Fibroblast of lung (primary cell): ENCODE data around the gene SH3BP2. TPM values are rescaled to one million over a fixed set of nuclear protein-coding genes. Genes with fewer than 3 reads are reported as not detected.

Source experiments
- DNase-seq, 2 donors: peaks; one replicate each; pipeline versions ENCODE4 v3.0.0 to v3.0.0-alpha.2; 2010; ENCODE audit warnings: low read depth in 2 of 2
- H2AFZ ChIP-seq: 2 replicates; pipeline ENCODE4 v1.5.1; 2012; ENCODE audit warnings: low read length, control low read depth, inconsistent platforms
- H3K27ac ChIP-seq: 2 replicates; pipeline ENCODE4 v1.5.1; 2011; ENCODE audit warnings: low read length, control low read depth; ENCODE audit not compliant: insufficient read depth
- H3K27me3 ChIP-seq: 2 replicates; pipeline ENCODE4 v1.5.1; 2011; ENCODE audit warnings: mild to moderate bottlenecking, low read length; ENCODE audit not compliant: control insufficient read depth, insufficient read depth
- H3K36me3 ChIP-seq: 2 replicates; pipeline ENCODE4 v1.5.1; 2011; ENCODE audit warnings: low read length; ENCODE audit not compliant: control insufficient read depth, insufficient read depth
- H3K4me1 ChIP-seq: 2 replicates; pipeline ENCODE4 v1.5.1; 2011; ENCODE audit warnings: low read length; ENCODE audit not compliant: control insufficient read depth, insufficient read depth; ENCODE audit errors: extremely low read depth
- H3K4me2 ChIP-seq: 2 replicates; pipeline ENCODE4 v1.5.1; 2011; ENCODE audit warnings: low read length, control low read depth; ENCODE audit not compliant: insufficient read depth; ENCODE audit errors: extremely low read depth
- H3K4me3 ChIP-seq, 4 experiments: fragments of 200-600 bp in 1 of 4; sonication (generic) in 1 of 4; replicated peaks in 1 of 4; 2 replicates each; pipeline ENCODE4 v1.5.1; 2011 to 2016; ENCODE audit warnings: low read length in 4 of 4, low read depth in 3 of 4, mild to moderate bottlenecking in 3 of 4, control low read depth in 2 of 4, inconsistent platforms in 1 of 4, mixed read lengths in 1 of 4; ENCODE audit not compliant: insufficient read depth in 1 of 4; ENCODE audit errors: control extremely low read depth in 1 of 4
- H3K79me2 ChIP-seq: 2 replicates; pipeline ENCODE4 v1.5.1; 2012; ENCODE audit warnings: mild to moderate bottlenecking, low read length, inconsistent platforms; ENCODE audit not compliant: control insufficient read depth, insufficient read depth
- H3K9ac ChIP-seq: 2 replicates; pipeline ENCODE4 v1.5.1; 2011; ENCODE audit warnings: mild to moderate bottlenecking, low read length, control low read depth; ENCODE audit not compliant: insufficient read depth
- H3K9me3 ChIP-seq: 2 replicates; pipeline ENCODE4 v1.5.1; 2012; ENCODE audit warnings: low read depth, low read length; ENCODE audit not compliant: control insufficient read depth, insufficient read depth
- H4K20me1 ChIP-seq: 2 replicates; pipeline ENCODE4 v1.5.1; 2011; ENCODE audit warnings: low read length; ENCODE audit not compliant: control insufficient read depth, insufficient read depth; ENCODE audit errors: extremely low read depth
- EZH2 ChIP-seq: IDR thresholded peaks from 2 replicates; pipeline ENCODE4 v1.5.1; 2012; ENCODE audit warnings: low read length, control low read depth, mild to moderate bottlenecking; ENCODE audit errors: missing control alignments
- polyA plus RNA-seq, 2 donors: library from polyadenylated mRNA; depleted of rRNA in 1 of 2; stranded (reverse) in 1 of 2; unstranded in 1 of 2; fragments of >200 nt; gene quantifications; 2 replicates each; pipeline ENCODE4 v1.2.1, GENCODE V29; 2011 to 2012; ENCODE audit warnings: missing spikeins in 1 of 2
- total RNA-seq: library from RNA; depleted of rRNA; stranded (reverse); fragments of >200 nt; gene quantifications from 2 replicates; pipeline ENCODE4 v1.2.1, GENCODE V29; 2014
- TF ChIP-seq, protein P1 (sequence below), 2 donors: IDR thresholded peaks in 1 of 2; conservative IDR thresholded peaks in 1 of 2; 1 replicate in 1 of 2; 2 replicates in 1 of 2; pipeline ENCODE4 v1.5.1; 2011 to 2012; ENCODE audit warnings: low read length in 2 of 2, control low read depth in 1 of 2, inconsistent platforms in 1 of 2, low read depth in 1 of 2, mild to moderate bottlenecking in 1 of 2

SH3BP2 gene
- total and polyA plus RNA-seq, 2 donors (not counting 1 experiment from before 2014, with no cell fraction given): 8.6 to 14.1 TPM

DNA sequence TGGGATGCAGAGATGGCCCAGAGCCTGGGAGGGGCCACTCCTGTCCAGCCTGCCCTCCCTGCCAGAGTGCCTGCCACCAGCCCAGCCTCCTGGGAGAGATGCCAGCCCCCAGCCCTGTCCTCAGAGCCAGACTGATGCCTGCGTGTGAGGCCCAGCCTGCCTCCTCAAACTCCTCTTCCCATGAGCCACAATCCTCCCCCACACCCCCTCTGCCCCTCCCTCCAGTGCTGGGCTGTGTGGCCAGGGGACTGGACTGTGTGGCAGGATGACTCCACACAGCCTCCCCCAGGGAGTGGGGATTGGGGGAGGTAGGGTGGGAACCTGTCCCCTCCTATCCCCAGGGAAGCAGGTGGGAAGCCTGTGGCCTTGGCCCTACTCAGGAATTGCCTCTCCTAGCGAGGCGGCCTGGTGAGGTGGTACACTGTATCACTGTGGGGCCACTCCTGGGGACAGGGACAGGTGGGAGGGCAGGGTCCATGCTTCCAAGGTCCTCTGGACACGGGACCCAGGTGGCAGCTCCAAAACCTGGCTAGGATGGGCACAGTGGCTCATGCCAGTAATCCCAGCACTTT lies 4.3 kb upstream of the SH3BP2 start:
- Histone ChIP-seq H3K4me2 (no peak overlapping the region), H3K4me1 (peaks cover 3% of the 10 kb centered on the region), H2AFZ (no peak overlapping the region), H3K36me3 (no peaks in the 10 kb centered on the region), H4K20me1 (no peaks in the 10 kb centered on the region), H3K9me3 (no peaks in the 10 kb centered on the region), H3K79me2 (no peaks in the 10 kb centered on the region), H3K4me3 (no peak overlapping the region), H3K27me3 (no peaks in the 10 kb centered on the region), H3K27ac (no peak overlapping the region), H3K9ac (no peak overlapping the region)
- no peak for TF ChIP-seq EZH2
- TF ChIP-seq, protein P1, sequence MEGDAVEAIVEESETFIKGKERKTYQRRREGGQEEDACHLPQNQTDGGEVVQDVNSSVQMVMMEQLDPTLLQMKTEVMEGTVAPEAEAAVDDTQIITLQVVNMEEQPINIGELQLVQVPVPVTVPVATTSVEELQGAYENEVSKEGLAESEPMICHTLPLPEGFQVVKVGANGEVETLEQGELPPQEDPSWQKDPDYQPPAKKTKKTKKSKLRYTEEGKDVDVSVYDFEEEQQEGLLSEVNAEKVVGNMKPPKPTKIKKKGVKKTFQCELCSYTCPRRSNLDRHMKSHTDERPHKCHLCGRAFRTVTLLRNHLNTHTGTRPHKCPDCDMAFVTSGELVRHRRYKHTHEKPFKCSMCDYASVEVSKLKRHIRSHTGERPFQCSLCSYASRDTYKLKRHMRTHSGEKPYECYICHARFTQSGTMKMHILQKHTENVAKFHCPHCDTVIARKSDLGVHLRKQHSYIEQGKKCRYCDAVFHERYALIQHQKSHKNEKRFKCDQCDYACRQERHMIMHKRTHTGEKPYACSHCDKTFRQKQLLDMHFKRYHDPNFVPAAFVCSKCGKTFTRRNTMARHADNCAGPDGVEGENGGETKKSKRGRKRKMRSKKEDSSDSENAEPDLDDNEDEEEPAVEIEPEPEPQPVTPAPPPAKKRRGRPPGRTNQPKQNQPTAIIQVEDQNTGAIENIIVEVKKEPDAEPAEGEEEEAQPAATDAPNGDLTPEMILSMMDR (conservative IDR thresholded peaks at IDR 0.05 in 1 of 2, IDR thresholded peaks at IDR 0.05 in 1 of 2; ENCODE audit: low read depth in 1 of 2, low read length in 2 of 2): no peak
- no peak for DNase-seq

DNA sequence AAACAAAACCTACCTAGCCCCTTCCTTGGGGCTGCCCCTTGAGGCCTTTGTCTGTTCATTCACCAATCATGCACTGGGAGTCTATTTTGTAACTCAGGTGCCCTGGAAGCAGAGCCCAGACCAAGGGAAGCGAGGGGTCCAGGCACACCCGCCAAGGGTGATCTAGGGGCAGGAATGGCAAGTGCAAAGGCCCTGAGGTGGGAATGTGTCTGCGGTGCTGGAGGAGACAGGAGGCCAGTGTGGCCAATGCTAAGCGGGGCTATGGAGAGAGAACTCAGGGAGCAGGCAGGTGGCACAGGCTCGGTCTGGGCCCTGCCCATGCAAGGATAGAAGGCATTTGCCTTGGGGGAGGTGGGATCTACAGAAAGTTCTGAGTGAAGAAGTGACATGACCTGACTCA lies 3.5 kb upstream of the SH3BP2 start:
- H3K4me3 ChIP-seq: no peak overlapping the region
- no peak overlapping the region for H3K27ac ChIP-seq
- no peaks in the 10 kb centered on the region for H3K9me3 ChIP-seq
- TF ChIP-seq, protein P1 (conservative IDR thresholded peaks at IDR 0.05 in 1 of 2, IDR thresholded peaks at IDR 0.05 in 1 of 2; ENCODE audit: low read depth in 1 of 2, low read length in 2 of 2): no peak
- no peak for TF ChIP-seq EZH2
- peaks cover 10% of the 10 kb centered on the region for H3K4me1 ChIP-seq
- H3K79me2 ChIP-seq: peaks cover 2% of the 10 kb centered on the region
- H3K27me3 ChIP-seq: no peaks in the 10 kb centered on the region
- no peaks in the 10 kb centered on the region for H4K20me1 ChIP-seq
- H3K4me2 ChIP-seq: no peak overlapping the region
- DNase-seq: no peak
- H3K36me3 ChIP-seq: no peaks in the 10 kb centered on the region
- no peak overlapping the region for H3K9ac ChIP-seq
- no peak overlapping the region for H2AFZ ChIP-seq

DNA sequence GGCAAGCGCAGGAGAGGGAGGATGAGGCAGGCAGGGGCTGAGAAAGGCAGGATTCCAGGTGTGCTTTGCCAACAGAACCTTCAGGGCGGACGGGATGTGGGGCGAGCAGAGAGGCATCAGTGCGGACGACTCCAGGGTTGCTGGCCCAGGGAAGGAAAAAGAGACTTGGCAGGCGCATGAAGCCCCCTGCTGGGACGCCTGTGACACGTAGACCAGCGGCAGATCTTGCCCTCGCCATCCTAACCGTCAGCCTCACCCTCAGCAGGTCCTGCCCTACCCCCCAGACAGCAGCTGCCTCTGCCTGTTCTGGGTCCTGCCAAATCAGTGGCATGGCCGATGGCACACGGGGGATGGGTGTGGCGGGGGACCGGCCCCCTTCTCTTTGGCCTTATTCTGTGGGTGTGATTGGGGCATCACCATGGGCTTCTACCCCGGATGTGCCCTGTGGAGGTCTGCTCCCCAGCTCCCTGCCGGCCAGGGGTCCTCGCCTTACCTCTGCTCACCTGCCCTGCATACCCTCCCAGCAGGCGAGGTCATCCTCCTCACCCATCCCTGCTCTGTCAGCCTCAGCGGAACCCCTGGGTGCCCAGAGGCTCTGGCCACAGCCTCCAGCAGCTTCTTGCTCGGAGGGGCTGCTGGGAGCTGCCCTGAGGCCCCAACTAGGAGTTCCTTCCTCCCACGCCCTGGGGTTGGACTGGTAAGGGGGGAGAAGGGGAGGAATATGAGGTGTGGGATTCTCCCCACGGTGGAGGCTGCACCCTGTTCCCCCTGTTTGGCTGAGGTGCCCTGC lies 2.9 kb upstream of the SH3BP2 start:
- Histone ChIP-seq H3K27me3 (no peaks in the 10 kb centered on the region), H3K9ac (no peak overlapping the region), H2AFZ (no peak overlapping the region), H3K4me1 (peaks cover 17% of the 10 kb centered on the region), H4K20me1 (no peaks in the 10 kb centered on the region), H3K9me3 (no peaks in the 10 kb centered on the region), H3K27ac (no peak overlapping the region), H3K79me2 (peaks cover 4% of the 10 kb centered on the region), H3K4me3 (no peak overlapping the region), H3K4me2 (no peak overlapping the region), H3K36me3 (no peaks in the 10 kb centered on the region)
- TF ChIP-seq EZH2: no peak
- TF ChIP-seq, protein P1 (conservative IDR thresholded peaks at IDR 0.05 in 1 of 2, IDR thresholded peaks at IDR 0.05 in 1 of 2; ENCODE audit: low read depth in 1 of 2, low read length in 2 of 2): no peak
- DNase-seq: no peak
